Measurements from ENCODE around the gene TREML1.

GRCh38 chr6:41167173-41167963, 13.2 kb upstream of the TREML1 start:
- TF ChIP-seq POLR2A (IDR thresholded peaks at IDR 0.05; ENCODE audit: low read length) (no peak), GATA1 (IDR thresholded peaks at IDR 0.05; ENCODE audit: low read depth, low read length) (no peak)

Measured in erythroblast (primary cell).